Stimulated activated CD4-positive, alpha-beta T cell treated with anti-CD3 and anti-CD28 coated beads, Interleukin-15, amount 100 ng/mL, for 48 hours (primary cell): ENCODE data around the gene CDHR5.

Experiments
- DNase-seq, 2 donors: peaks; one replicate each; pipeline ENCODE4 v3.0.0-alpha.2; 2020; ENCODE audit warnings: low read depth in 2 of 2

The CDHR5 gene

GRCh38 chr11:611001-611996 is 13.5 kb downstream of the CDHR5 start:
- DNase-seq, result no peak

DNA sequence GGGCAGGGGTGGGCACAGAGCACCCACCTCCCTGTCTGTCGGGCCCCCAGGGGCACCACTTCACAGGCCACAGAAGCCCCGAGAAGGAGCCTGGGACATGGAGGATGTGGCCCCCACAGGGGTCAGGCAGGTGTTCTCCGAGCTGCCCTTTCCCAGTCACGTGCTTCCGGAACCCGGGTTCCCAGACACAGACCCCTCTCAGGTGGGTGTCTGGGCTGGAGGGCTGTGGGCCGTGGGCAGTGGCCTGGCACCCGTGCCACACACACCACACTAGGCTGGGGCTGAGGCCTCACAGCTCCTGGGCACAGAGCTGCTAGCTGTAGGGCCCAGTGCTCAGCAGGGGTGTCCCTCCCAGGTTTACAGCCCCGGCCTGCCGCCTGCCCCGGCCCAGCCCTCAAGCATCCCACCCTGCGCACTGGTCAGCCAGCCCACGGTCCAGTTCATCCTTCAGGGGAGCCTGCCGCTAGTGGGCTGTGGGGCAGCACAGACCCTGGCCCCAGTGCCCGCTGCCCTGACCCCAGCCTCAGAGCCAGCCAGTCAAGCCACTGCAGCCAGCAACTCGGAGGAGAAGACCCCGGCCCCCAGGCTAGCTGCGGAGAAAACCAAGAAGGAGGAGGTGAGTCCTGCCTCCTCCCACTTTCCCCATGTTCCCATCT is 14.5 kb downstream of the CDHR5 start:
- no peak for DNase-seq

GRCh38 chr11:609341-609811 is 15.4 kb downstream of the CDHR5 start:
- no peak for DNase-seq

GRCh38 chr11:608791-609251 is 15.9 kb downstream of the CDHR5 start:
- no peak for DNase-seq

DNA sequence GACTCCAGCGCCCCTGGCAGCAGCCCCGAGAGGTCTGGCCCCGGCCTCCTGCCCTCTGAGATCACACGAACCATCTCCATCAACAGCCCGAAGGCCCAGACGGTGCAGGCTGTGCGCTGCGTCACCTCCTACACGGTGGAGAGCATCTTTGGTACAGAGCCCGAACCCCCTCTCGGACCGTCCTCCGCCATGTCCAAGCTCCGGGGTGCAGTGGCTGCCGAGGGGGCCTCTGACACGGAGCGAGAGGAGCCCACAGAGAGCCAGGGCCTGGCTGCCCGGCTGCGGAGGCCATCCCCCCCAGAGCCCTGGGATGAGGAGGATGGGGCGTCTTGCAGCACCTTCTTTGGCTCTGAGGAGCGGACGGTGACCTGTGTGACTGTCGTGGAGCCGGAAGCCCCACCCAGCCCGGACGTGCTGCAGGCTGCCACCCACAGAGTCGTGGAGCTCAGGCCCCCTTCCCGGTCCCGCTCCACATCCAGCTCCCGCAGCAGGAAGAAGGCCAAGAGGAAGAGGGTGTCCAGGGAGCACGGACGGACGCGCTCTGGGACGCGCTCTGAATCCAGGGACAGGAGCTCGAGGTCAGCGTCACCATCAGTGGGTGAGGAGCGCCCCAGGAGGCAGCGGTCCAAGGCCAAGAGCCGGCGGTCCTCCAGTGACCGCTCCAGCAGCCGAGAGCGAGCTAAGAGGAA is 16.6 kb downstream of the CDHR5 start:
- DNase-seq, result no peak

GRCh38 chr11:607020-607780 is 17.6 kb downstream of the CDHR5 start:
- no peak for DNase-seq

DNA sequence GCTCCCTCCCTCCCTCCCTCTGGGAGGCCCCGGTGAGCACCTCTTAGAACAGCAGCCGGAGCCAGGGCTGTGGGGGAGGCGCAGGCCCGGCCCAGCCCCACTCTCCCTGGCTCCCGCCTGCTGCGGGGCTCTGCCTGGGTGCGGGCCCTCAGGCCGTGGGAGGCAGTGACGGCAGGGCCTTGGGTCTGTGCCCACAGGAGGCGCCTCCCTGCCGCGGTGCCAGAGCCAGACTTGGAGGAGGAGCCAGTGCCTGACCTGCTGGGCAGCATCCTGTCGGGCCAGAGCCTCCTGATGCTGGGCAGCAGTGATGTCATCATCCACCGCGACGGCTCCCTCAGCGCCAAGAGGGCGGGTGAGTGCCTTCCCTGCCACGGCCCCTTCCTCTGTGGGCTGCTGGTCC is 18.5 kb downstream of the CDHR5 start:
- no peak for DNase-seq

DNA sequence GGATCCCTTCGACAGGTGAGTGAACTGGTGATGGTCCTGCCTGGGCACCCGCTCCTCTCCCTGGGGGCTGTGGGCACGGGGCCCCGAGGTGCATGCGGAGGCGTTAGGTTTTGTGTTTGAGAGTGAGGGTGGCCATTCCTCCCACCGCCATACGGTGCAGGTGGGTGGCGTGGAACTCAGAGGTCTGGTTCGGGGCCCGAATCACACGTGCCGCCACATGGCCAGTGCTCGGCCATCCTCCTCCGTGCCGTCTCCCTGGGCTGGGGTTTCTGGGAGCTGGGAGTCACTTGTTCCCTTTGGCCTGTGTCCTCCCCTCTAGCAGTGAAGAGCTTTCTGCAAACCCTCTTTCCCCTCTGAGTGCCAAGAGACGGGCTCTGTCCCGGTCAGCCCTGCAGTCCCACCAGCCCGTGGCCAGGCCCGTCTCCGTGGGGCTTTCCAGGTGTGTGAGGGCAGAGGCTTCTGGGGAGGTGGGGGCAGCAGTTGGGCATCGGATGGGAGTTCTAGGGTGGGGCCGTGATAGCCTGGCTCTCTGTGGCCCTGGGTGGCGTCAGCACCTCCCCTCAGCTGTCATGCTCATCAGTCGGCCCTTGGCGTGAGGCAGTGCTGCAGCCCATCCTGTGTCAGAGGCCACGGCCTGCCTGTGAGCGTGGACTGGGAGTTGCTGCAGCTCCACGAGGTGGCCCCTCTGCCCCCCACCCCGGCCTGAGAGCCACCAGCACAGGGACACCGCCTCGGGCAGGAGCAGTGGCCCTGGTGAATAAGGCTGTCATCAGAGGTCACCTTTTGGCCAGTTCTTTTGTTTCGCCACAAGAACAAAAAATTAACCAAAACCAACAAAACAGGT is 19.2 kb downstream of the CDHR5 start:
- DNase-seq, result no peak

DNA sequence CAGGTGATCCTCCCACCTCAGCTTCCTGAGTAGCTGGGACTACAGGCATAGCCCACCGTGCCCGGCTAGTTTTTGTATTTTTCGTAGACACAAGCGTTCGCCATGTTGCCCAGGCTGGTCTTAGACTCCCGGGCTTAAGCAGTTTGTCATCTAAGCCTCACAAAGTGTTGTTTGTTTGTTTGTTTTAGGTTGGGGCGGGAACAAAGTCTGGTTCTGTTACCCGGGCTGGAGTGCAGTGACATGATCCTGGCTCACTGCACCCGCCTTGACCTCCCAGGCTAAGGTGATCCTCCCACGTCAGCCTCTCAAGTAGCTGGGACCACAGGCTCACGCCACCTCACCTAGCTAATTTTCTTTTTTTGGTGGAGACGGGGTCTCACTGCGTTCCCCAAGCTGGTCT is 21.6 kb downstream of the CDHR5 start:
- no peak for DNase-seq

DNA sequence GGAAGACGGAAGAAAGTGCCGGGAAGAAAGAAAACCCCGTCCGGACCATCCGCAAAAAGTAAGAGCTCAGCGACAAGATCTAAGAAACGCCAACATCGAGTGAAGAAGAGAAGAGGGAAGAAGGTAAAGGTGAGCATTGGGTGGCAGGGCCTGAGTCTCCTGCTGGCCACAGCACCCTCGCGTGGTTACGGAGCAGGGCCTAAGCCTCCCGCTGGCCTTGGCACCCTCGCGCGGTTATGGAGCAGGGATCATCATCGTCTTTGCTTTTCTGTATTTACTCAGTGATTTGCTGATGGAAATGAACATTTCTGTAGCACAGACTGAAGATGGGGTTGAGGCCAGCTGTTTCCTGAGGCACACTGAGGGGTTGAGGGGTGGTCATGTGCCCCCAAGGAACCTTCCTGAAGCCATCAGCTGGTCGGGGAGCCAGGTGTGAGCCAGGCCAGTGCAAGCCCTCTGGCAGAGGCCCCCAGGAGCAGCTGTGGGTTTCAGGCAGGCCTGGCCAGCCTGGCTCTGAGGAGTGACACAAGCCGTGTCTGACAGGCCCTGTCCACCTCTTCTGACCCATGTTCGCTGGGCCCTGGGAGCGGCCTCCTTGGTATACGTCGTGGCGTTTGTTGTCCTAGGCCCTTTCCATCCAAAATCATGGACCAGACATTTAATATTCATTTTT is 23.0 kb downstream of the CDHR5 start:
- no peak for DNase-seq

DNA sequence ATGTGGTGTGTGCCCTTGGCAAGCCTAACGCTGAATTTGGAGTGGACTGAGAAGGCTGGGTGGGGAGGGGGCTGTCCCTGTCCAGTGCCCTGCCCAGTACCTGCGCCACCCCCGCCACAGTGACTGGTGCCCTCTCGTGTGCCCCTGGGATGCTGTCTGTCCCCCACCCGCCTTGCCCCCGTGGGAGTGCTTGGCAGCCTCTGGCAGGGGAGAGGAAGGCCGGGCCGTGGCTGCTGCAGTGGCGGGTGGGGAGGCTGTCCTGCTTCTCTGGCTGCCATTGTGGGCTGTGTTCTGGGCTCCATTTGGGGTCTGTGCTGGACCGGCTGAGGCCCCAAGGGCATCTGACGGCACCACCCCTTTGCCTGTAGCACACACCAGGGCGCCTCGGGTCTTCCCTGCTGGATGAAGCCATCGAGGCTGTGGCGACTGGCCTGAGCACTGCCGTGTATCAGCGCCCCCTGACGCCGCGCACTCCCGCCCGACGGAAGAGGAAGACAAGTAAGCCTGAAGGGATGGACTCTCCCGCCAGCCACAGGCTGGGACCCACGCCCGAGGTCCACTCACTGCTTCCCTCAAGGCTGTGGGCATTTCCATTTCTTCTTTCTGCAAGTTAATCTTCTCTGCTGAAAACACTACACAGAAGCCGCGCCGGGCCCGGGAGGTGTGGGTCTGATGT is 26.6 kb downstream of the CDHR5 start:
- no peak for DNase-seq

DNA sequence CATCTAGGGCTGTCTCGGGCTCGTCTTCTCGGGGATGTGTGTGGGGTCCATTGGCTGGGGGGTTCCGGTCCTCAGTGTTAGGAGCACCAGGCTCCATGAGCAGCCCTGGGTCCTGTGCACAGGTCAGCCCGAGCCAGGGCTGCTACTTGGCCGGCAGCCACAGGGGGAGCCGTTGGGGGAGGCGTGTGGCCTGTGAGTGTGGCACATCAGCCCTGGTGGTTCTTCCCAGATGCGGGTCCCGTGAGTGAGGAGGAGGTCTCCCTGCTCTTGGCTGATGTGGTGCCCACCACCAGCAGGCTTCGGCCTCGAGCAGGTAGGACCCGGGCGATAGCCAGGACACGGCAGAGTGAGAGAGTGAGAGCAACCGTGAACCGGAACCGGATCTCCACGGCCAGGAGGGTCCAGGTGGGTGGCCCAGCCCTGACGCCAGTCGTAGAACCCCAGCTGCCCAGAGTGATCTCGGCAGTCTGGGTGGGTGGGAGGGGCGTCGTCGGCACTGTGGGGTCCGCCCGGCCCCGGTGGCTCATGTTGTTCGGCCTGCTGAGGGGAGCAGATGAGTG is 27.5 kb downstream of the CDHR5 start:
- no peak for DNase-seq

GRCh38 chr11:596374-596773 is 28.4 kb downstream of the CDHR5 start:
- DNase-seq, result no peak

DNA sequence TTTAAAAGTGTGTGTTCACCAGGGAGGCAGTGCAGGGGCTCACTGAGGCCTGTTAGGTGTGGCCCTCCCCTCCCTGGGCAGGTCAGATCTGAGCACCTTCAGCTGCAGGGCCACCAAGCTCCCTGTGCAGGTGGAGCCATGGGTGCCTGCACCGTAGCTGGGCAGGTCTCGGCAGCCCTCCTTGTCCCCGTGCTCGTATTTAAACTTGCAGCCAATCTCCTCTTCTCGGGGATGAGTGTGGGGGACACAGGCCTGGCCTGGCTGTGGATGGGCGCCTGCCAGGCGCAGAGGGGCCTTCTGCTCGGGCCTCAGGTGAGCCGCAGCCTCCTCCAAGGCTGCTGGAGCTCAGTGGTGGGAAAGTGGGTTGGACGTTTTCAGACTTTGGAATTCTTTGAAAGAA is 29.4 kb downstream of the CDHR5 start:
- DNase-seq, result no peak

DNA sequence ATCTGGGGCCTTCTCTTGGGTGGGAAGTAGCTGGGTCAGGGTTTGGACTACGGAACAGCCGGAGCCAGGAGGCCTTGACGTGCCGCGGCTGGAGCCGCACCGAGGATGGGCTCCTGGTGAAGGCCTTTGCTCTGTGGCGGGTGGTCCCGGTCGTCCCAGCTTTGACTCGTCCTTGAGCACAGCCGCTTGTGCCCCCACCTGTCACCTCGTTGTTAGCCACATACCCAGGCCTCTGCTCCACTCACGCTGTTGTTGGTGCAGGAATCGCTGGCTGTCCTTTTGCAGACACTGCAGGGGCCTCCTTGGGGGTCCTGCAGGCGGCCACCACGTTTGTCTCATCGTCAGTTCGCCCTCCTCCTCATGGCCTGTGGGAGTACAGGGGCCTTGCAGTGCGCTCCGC is 31.4 kb downstream of the CDHR5 start:
- DNase-seq, result no peak

- no peak for DNase-seq
Measured at GRCh38 chr11:592918-593317, 31.8 kb downstream of the CDHR5 start.

DNA sequence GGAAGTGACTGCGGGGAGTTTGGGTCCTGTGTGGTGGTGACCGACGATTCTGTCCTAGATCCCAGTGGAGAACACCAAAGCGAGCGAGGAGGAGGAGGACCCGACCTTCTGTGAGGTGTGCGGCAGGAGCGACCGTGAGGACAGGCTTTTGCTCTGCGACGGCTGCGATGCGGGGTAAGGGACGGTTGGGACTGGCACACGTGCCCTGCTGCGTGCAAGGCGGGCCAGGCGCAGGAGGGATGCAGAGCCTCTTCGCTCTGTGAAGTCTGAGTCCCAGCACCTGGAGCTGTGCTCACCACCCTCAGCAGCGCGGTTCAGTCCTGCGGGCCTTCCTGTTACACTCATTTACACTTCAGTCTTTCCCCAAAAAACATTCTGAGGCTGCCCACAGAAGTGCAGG is 32.3 kb downstream of the CDHR5 start:
- no peak for DNase-seq

GRCh38 chr11:590997-591396 is 33.8 kb downstream of the CDHR5 start:
- no peak for DNase-seq

DNA sequence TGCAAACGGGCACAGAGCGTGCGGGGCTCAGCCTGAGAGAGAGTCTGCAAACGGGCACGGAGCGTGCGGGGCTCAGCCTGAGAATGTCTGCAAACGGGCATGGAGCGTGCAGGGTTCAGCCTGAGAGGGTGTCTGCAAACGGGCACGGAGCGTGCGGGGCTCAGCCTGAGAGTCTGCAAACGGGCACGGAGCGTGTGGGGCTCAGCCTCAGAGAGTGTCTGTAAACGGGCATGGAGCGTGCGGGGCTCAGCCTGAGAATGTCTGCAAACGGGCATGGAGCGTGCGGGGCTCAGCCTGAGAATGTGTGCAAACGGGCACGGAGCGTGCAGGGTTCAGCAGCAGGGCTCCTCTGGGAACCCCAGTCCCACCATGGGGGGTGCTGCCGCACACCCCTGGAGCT is 35.0 kb downstream of the CDHR5 start:
- DNase-seq, result no peak
